Measurements from ENCODE around the gene TLE4.

- TF ChIP-seq POLR2A (IDR thresholded peaks at IDR 0.05; ENCODE audit: low read depth, low read length) = no peak
- no peak for TF ChIP-seq POLR2AphosphoS5 (IDR thresholded peaks at IDR 0.05; ENCODE audit: low read depth, low read length)
- TF ChIP-seq SPI1 (IDR thresholded peaks at IDR 0.05; ENCODE audit: low read depth, low read length) = no peak
- no peak for TF ChIP-seq TAF1 (IDR thresholded peaks at IDR 0.05; ENCODE audit: low read depth, low read length)
- TF ChIP-seq POU2F2 (IDR thresholded peaks at IDR 0.05; ENCODE audit: low read depth, low read length) = no peak
Measured at GRCh38 chr9:79744521-79744920, 172.8 kb downstream of the TLE4 start.

All from GM12891 (cell line).